Measurements from ENCODE around the gene CMC2.

GRCh38 chr16:81001330-81001729 is 5.4 kb downstream of the CMC2 start:
- TF ChIP-seq, protein P1, sequence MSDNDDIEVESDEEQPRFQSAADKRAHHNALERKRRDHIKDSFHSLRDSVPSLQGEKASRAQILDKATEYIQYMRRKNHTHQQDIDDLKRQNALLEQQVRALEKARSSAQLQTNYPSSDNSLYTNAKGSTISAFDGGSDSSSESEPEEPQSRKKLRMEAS (IDR thresholded peaks at IDR 0.05), result no peak
- TF ChIP-seq EP300 (IDR thresholded peaks at IDR 0.05; ENCODE audit: borderline replicate concordance), result no peak
- TF ChIP-seq, protein P2, sequence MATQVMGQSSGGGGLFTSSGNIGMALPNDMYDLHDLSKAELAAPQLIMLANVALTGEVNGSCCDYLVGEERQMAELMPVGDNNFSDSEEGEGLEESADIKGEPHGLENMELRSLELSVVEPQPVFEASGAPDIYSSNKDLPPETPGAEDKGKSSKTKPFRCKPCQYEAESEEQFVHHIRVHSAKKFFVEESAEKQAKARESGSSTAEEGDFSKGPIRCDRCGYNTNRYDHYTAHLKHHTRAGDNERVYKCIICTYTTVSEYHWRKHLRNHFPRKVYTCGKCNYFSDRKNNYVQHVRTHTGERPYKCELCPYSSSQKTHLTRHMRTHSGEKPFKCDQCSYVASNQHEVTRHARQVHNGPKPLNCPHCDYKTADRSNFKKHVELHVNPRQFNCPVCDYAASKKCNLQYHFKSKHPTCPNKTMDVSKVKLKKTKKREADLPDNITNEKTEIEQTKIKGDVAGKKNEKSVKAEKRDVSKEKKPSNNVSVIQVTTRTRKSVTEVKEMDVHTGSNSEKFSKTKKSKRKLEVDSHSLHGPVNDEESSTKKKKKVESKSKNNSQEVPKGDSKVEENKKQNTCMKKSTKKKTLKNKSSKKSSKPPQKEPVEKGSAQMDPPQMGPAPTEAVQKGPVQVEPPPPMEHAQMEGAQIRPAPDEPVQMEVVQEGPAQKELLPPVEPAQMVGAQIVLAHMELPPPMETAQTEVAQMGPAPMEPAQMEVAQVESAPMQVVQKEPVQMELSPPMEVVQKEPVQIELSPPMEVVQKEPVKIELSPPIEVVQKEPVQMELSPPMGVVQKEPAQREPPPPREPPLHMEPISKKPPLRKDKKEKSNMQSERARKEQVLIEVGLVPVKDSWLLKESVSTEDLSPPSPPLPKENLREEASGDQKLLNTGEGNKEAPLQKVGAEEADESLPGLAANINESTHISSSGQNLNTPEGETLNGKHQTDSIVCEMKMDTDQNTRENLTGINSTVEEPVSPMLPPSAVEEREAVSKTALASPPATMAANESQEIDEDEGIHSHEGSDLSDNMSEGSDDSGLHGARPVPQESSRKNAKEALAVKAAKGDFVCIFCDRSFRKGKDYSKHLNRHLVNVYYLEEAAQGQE (IDR thresholded peaks at IDR 0.05; ENCODE audit: low read depth), result no peak
- TF ChIP-seq EGR1 (IDR thresholded peaks at IDR 0.05), result no peak
- no peak for TF ChIP-seq TAF1 (IDR thresholded peaks at IDR 0.05; ENCODE audit: low read depth)
- no peak for TF ChIP-seq CREB1 (IDR thresholded peaks at IDR 0.05; ENCODE audit: low read depth)
- TF ChIP-seq FOXM1 (IDR thresholded peaks at IDR 0.05; ENCODE audit: borderline replicate concordance, low read depth), result no peak
- no peak for TF ChIP-seq ZBTB7A (IDR thresholded peaks at IDR 0.05; ENCODE audit: low read depth)
- TF ChIP-seq TEAD4 (IDR thresholded peaks at IDR 0.05), result no peak
- no peak for TF ChIP-seq RAD21 (IDR thresholded peaks at IDR 0.05; ENCODE audit: low read depth)

Measured in Ishikawa (cell line).